Bronchial epithelial cell (primary cell): ENCODE measurements around the gene MS4A6A. TPM values are rescaled to one million over a fixed set of nuclear protein-coding genes. Genes with fewer than 3 reads are reported as not detected.

ENCODE experiments used
- DNase-seq: peaks from one replicate; pipeline ENCODE4 v3.0.0-alpha.2; 2010; ENCODE audit warnings: low read depth
- FAIRE-seq: peaks from 2 replicates; lab custom pipeline; 2011; peaks lifted over from hg19 to GRCh38; lab: Jason Lieb, UNC
- H3K27me3 ChIP-seq: 2 replicates; pipeline ENCODE4 v1.5.1; 2011; ENCODE audit warnings: low read length; ENCODE audit not compliant: control insufficient read depth, insufficient read depth
- H3K36me3 ChIP-seq: 2 replicates; pipeline ENCODE4 v1.5.1; 2011; ENCODE audit warnings: low read length; ENCODE audit not compliant: control insufficient read depth, insufficient read depth
- H3K4me3 ChIP-seq: 2 replicates; pipeline ENCODE4 v1.5.1; 2011; ENCODE audit warnings: mild to moderate bottlenecking, low read depth, low read length, control low read depth
- CTCF ChIP-seq: IDR thresholded peaks from 2 replicates; pipeline ENCODE4 v1.5.1; 2011; ENCODE audit warnings: mild to moderate bottlenecking, moderate library complexity, low read length, control low read depth, inconsistent platforms; ENCODE audit not compliant: insufficient read depth, severe bottlenecking
- total RNA-seq: library from RNA; depleted of rRNA; stranded (reverse); fragments of >200 nt; gene quantifications from 2 replicates; pipeline ENCODE4 v1.2.1, GENCODE V29; 2014

The MS4A6A gene
- total RNA-seq, 1 donor from 2014 or later: not detected

DNA sequence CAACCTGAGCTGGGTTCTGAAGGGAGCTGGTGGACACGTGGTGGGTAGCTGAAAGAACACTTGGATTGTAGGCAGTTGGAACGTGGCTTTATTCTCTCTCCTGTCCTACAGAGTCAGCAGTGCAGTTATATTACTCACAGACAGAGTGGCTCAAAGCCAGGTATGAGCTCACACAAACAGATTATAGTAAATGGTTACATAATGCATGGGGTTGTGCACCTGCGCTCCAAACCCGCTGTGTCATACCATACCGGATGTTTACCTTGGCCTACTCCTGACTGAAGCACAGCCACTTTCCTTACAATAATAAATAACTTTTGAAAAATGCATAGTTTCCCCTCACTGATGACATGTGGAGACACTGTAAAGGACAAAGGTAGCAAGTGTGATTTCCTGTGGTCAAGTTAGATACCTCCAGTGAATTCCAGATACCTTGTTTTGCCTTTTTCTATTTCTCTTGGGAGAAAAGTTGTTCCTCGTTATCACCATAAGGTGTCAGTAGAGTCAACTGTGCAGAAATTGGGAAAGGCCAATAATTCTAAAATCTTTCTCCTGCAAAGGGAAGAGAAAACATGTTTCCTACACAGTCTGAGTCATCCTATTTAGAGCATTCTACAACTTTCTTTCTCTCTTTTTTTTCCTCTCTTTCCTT, 13.5 kb downstream of the MS4A6A start:
- Histone ChIP-seq H3K27me3 (no peaks in the 10 kb centered on the region), H3K4me3 (no peak overlapping the region), H3K36me3 (no peaks in the 10 kb centered on the region)
- FAIRE-seq (no peak), DNase-seq (peak; percentile 93)
- peak; percentile 52 for TF ChIP-seq CTCF

DNA sequence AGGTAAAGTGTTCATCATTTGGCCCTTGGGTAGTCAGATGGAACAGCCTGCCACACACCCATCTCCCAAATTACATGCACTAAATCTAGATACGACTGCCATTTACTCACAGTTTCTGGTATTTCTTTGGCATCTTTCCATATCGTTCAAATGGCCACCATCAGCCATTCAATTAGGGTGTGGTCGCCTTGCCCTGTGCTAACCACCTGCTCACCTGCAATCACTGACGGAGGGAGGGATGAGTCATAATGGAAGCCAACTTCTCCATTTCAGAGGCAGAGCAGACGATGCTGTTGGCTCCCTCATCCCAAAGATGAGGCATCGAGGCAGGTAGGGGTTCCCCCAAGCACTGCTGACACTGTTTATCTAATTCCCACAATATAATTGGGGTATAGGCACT, 14.6 kb downstream of the MS4A6A start:
- no peak for TF ChIP-seq CTCF
- DNase-seq: peak; percentile 21
- no peak for FAIRE-seq
- Histone ChIP-seq H3K36me3 (no peaks in the 10 kb centered on the region), H3K4me3 (no peak overlapping the region), H3K27me3 (no peaks in the 10 kb centered on the region)

DNA sequence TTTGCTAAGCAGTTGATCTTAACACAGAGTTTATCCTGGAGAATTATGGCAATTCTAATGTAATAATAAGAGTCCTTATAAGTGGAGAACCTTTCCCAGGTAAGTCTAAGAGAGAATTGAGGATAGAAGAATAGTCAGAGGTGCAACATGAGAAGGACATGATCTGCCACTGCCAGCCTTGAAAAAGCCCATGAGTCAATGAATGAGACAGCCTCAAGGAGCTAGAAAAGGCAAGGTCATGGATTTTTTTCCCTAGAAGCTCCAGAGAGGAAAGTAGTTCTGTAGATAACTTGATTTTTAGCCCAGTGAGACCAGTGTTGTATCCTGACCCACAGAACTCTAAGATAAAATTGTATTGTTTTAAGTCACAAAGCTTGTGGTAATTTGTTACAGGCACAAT, 16.9 kb downstream of the MS4A6A start:
- DNase-seq (peak; percentile 46), FAIRE-seq (no peak)
- no peaks in the 10 kb centered on the region for H3K27me3 ChIP-seq
- TF ChIP-seq CTCF: no peak
- no peaks in the 10 kb centered on the region for H3K36me3 ChIP-seq
- no peak overlapping the region for H3K4me3 ChIP-seq

- H3K4me3 ChIP-seq: no peak overlapping the region
- DNase-seq (no peak), FAIRE-seq (no peak)
- no peaks in the 10 kb centered on the region for H3K27me3 ChIP-seq
- TF ChIP-seq CTCF: no peak
- H3K36me3 ChIP-seq: no peaks in the 10 kb centered on the region
Observed at GRCh38 chr11:60165538-60165937, 17.3 kb downstream of the MS4A6A start.

GRCh38 chr11:60164550-60165075, 18.3 kb downstream of the MS4A6A start:
- no peaks in the 10 kb centered on the region for H3K27me3 ChIP-seq
- H3K4me3 ChIP-seq: no peak overlapping the region
- no peak for FAIRE-seq
- no peaks in the 10 kb centered on the region for H3K36me3 ChIP-seq
- peak; percentile 66 for DNase-seq
- TF ChIP-seq CTCF: no peak

DNA sequence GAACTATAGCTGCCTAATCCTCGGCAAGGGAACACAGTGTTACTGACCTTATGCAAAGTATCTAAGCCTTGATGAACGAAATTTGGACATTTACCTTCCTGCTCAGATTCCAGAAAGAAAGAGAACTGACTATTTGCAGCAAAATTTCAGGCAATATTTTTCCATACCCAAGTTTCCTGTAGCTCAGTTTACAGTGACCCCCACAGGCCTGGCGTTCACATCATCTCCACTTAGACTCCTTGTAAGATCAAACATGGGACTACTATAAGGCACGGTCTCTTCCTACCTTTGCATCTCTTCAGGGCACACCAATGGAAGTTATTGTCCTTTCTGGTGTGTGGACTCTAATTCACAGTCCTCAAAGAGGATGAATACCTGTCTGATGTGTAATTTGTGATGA, 21.1 kb downstream of the MS4A6A start:
- H3K4me3 ChIP-seq: no peak overlapping the region
- TF ChIP-seq CTCF: no peak
- peak; percentile 13 for DNase-seq
- no peaks in the 10 kb centered on the region for H3K27me3 ChIP-seq
- H3K36me3 ChIP-seq: no peaks in the 10 kb centered on the region
- FAIRE-seq: no peak
